Transverse colon (tissue), 4 donors: ENCODE data around the gene PHACTR3. TPM values are rescaled to one million over a fixed set of nuclear protein-coding genes. Genes with fewer than 3 reads are reported as not detected.

ENCODE experiments used
- DNase-seq: peaks from one replicate; pipeline ENCODE4 v3.0.0-alpha.2; 2019
- H3K27ac ChIP-seq, 4 donors: fragments of 200-600 bp; sonication (generic); 2 replicates each; pipeline ENCODE4 v1.5.1; 2016 to 2018; ENCODE audit warnings: inconsistent platforms in 4 of 4
- H3K27me3 ChIP-seq: fragments of 200-600 bp; sonication (generic); 2 replicates; pipeline ENCODE4 v1.5.1; 2017; ENCODE audit warnings: inconsistent platforms
- H3K36me3 ChIP-seq, 4 donors: fragments of 200-600 bp; sonication (generic); 2 replicates each; pipeline ENCODE4 v1.5.1; 2017 to 2019; ENCODE audit warnings: inconsistent platforms in 4 of 4
- H3K4me1 ChIP-seq, 4 donors: fragments of 200-600 bp; sonication (generic); 2 replicates each; pipeline ENCODE4 v1.5.1; 2017 to 2020; ENCODE audit warnings: inconsistent platforms in 4 of 4
- H3K4me3 ChIP-seq, 4 donors: fragments of 200-600 bp; sonication (generic); 1 replicate in 1 of 4; 2 replicates in 3 of 4; pipeline versions ENCODE4 v1.5.1 to v1.6.1; 2017 to 2019; ENCODE audit warnings: inconsistent platforms in 4 of 4
- H3K9me3 ChIP-seq, 2 donors: fragments of 200-600 bp; sonication (generic); 2 replicates each; pipeline ENCODE4 v1.5.1; 2017 to 2019; ENCODE audit warnings: inconsistent platforms in 2 of 2
- EP300 ChIP-seq: sonication (generic); formaldehyde crosslinking; IDR thresholded peaks from one replicate; pipeline ENCODE4 v1.6.1; 2017; ENCODE audit warnings: antibody characterized with exemption, low read depth
- POLR2A ChIP-seq: fragments of 450-650 bp; IDR thresholded peaks from one replicate; pipeline ENCODE4 v1.6.1; 2016; ENCODE audit warnings: antibody characterized with exemption, mild to moderate bottlenecking, moderate library complexity
- POLR2AphosphoS5 ChIP-seq, 3 donors: sonication (generic); formaldehyde crosslinking; IDR thresholded peaks; one replicate each; pipeline ENCODE4 v1.6.1; 2016; ENCODE audit warnings: antibody characterized with exemption in 3 of 3
- WGBS, 2 donors: methylation state at CpG; one replicate each; pipeline ENCODE4 v1.1.5; 2018; ENCODE audit warnings: low coverage in 1 of 2; 5-methylcytosine and 5-hydroxymethylcytosine counted together
- in situ Hi-C, 4 donors: fragments of 200-750 bp; cut with MboI; loops; one replicate each; pipeline versions ENCODE4 v1.15.0 to v1.15.1; 2017; ENCODE audit warnings: low sequenced_read_pairs in 3 of 4, low pct_ligation_motif_present in 1 of 4, low pct_unique_long_range_greater_than_20kb in 1 of 4
- intact Hi-C: fragments of 100-400 bp; cut with DNase I; formaldehyde crosslinking; loops from one replicate; pipeline ENCODE4 v1.15.1; 2023; ENCODE audit warnings: low total_unique reads
- total RNA-seq, 4 donors: library from RNA; depleted of rRNA; stranded (reverse); fragments of >200 nt; gene quantifications; one replicate each; pipeline ENCODE4 v1.1.0, GENCODE V29; 2016
- TF ChIP-seq, protein P1 (sequence below), 5 experiments: fragments of 200-600 bp in 3 of 5; fragments of 450-650 bp in 2 of 5; sonication (generic) in 3 of 5; IDR thresholded peaks; 1 replicate in 2 of 5; 2 replicates in 3 of 5; pipeline ENCODE4 v1.5.1; 2016 to 2017; ENCODE audit warnings: antibody characterized with exemption in 5 of 5, inconsistent platforms in 3 of 5, mild to moderate bottlenecking in 2 of 5, moderate library complexity in 1 of 5

Gene PHACTR3
- total RNA-seq, 4 donors from 2014 or later, result 1.6 to 7.1 (median 5.6) TPM

DNA sequence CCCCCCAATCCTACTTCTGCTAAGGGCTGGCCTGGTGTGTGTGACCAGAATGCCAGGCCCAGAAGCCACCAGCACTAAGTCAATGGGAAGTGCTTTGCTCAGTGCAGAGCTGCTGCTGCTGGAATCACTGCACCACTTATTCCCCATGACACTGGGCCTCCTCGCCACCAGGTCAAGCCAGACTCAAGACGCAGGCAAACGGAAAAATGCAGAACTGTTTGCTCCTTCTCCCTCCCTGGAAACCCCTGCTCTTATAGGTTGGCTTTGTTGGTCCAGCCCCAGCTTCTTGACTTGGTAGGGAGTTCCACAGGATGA lies 121.9 kb downstream of the PHACTR3 start:
- TF ChIP-seq POLR2A (no peak), POLR2AphosphoS5 (IDR thresholded peaks at IDR 0.05) (no peak), EP300 (no peak)
- TF ChIP-seq, protein P1, sequence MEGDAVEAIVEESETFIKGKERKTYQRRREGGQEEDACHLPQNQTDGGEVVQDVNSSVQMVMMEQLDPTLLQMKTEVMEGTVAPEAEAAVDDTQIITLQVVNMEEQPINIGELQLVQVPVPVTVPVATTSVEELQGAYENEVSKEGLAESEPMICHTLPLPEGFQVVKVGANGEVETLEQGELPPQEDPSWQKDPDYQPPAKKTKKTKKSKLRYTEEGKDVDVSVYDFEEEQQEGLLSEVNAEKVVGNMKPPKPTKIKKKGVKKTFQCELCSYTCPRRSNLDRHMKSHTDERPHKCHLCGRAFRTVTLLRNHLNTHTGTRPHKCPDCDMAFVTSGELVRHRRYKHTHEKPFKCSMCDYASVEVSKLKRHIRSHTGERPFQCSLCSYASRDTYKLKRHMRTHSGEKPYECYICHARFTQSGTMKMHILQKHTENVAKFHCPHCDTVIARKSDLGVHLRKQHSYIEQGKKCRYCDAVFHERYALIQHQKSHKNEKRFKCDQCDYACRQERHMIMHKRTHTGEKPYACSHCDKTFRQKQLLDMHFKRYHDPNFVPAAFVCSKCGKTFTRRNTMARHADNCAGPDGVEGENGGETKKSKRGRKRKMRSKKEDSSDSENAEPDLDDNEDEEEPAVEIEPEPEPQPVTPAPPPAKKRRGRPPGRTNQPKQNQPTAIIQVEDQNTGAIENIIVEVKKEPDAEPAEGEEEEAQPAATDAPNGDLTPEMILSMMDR (IDR thresholded peaks at IDR 0.05), result no peak
- intact Hi-C loops (no loop called here), in situ Hi-C loops (no loop called here)
- WGBS, 2 donors, result 50 to 83% methylated on average over 1 to 3 of the region's 3 CpGs
- Histone ChIP-seq H3K36me3 (no peaks in the 10 kb centered on the region), H3K9me3 (no peaks in the 10 kb centered on the region), H3K4me3 (no peak overlapping the region), H3K4me1 (no peaks in the 10 kb centered on the region), H3K27ac (no peak overlapping the region), H3K27me3 (no peaks in the 10 kb centered on the region)
- no peak for DNase-seq

DNA sequence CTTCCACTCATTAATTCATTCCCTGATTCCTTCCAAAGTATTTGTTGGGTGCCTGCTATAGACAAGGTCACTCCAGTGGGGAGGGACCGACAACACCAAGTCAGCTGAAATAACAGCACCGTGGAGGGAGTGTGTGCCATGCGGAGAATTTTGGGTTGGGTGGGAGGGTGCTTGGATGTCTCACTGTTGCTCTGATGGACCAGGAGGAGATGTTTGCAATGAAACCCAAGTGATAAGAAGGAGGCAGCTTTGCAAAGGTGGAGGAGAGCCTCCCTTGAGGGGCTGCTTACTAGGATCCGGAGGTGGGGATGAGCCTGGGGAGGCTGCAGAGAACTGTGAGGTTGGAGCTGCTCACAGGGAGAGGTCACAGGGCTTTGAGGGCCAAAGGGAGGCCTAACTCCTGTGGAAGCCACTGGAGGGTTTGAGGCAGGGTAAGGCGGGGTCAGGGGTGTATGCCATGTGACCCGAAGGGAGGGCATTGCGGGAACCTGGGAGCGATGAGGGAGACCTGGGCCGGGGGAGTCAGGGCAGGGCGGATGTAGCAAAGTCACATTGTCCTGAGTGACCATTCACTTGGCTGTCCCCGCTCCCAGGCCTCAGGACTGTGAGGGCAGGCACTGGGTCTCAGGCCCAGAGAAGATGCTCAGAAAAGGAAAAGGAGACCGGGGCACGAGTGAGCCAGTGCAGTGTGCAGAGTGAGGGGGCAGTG lies 124.5 kb downstream of the PHACTR3 start:
- TF ChIP-seq, protein P1 (IDR thresholded peaks at IDR 0.05), result no peak
- no peak for TF ChIP-seq POLR2AphosphoS5 (IDR thresholded peaks at IDR 0.05)
- TF ChIP-seq POLR2A, result no peak
- no peak for TF ChIP-seq EP300
- no peak overlapping the region for H3K4me3 ChIP-seq
- no peaks in the 10 kb centered on the region for H3K36me3 ChIP-seq
- no peaks in the 10 kb centered on the region for H3K27me3 ChIP-seq
- H3K27ac ChIP-seq, result no peak overlapping the region
- no peaks in the 10 kb centered on the region for H3K9me3 ChIP-seq
- 93 to 96% methylated on average over 10 to 13 of the region's 13 CpGs for WGBS, 2 donors
- H3K4me1 ChIP-seq, result no peaks in the 10 kb centered on the region
- in situ Hi-C loops (no loop called here), intact Hi-C loops (no loop called here)
- DNase-seq, result no peak

DNA sequence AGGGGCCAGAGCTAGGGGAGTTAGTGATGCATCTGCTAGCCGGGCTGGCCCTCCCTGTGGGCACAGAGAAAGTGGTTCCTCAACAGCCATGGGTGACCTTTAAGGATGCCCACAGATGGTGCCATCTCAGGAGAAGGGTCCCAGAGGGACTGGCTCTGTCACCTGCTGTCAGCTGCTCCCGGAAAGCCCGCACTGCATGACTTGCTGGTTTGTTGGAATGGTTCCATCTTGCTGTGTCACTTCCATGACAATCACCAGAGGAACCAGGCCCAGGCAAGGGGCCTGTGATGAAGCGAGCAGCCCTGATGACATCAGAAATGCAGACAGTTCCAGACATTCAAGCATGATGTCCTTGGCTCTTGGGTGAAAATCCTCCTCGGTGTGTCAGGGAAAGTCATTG lies 125.2 kb downstream of the PHACTR3 start:
- no peak overlapping the region for H3K27ac ChIP-seq
- H3K4me3 ChIP-seq, result no peak overlapping the region
- intact Hi-C loops (no loop called here), in situ Hi-C loops (no loop called here)
- H3K4me1 ChIP-seq, result no peaks in the 10 kb centered on the region
- H3K9me3 ChIP-seq, result no peaks in the 10 kb centered on the region
- WGBS, 2 donors, result 80% methylated on average over 5 of the region's 5 CpGs; no CpG with 5 or more reads in 1 of the 2 donors
- H3K27me3 ChIP-seq, result no peaks in the 10 kb centered on the region
- no peak for TF ChIP-seq POLR2AphosphoS5 (IDR thresholded peaks at IDR 0.05)
- no peak for TF ChIP-seq POLR2A
- TF ChIP-seq, protein P1 (IDR thresholded peaks at IDR 0.05), result no peak
- TF ChIP-seq EP300, result no peak
- DNase-seq, result no peak
- no peaks in the 10 kb centered on the region for H3K36me3 ChIP-seq

GRCh38 chr20:59730722-59731121 lies 126.4 kb downstream of the PHACTR3 start:
- no peaks in the 10 kb centered on the region for H3K27me3 ChIP-seq
- H3K4me1 ChIP-seq, result no peaks in the 10 kb centered on the region
- intact Hi-C loops, result no loop called here
- no peak overlapping the region for H3K4me3 ChIP-seq
- DNase-seq, result no peak
- WGBS, 2 donors, result 81 to 82% methylated on average over 3 of the region's 3 CpGs
- H3K9me3 ChIP-seq, result no peaks in the 10 kb centered on the region
- TF ChIP-seq EP300 (no peak), POLR2A (no peak), POLR2AphosphoS5 (IDR thresholded peaks at IDR 0.05) (no peak)
- TF ChIP-seq, protein P1 (IDR thresholded peaks at IDR 0.05), result no peak
- in situ Hi-C loops, result no loop called here
- H3K27ac ChIP-seq, result no peak overlapping the region
- H3K36me3 ChIP-seq, result no peaks in the 10 kb centered on the region
